Liver (tissue), 9 donors: ENCODE results near the gene PLEKHG4. TPM values are rescaled to one million over a fixed set of nuclear protein-coding genes. Genes with fewer than 3 reads are reported as not detected.

ENCODE experiments used
- DNase-seq: peaks from one replicate; pipeline ENCODE4 v3.0.0-alpha.2; 2017; ENCODE audit warnings: low spot score
- H3K27ac ChIP-seq, 2 donors: one replicate each; pipeline ENCODE4 v1.7.0; 2013; ENCODE audit warnings: inconsistent platforms in 2 of 2, low read length in 2 of 2, control low read depth in 1 of 2, low read depth in 1 of 2, mild to moderate bottlenecking in 1 of 2
- H3K27me3 ChIP-seq, 4 donors: one replicate each; pipeline versions ENCODE4 v1.6.1 to v1.7.0; 2013; ENCODE audit warnings: low read length in 3 of 4, inconsistent platforms in 1 of 4, mild to moderate bottlenecking in 1 of 4, moderate library complexity in 1 of 4; ENCODE audit not compliant: control insufficient read depth in 4 of 4, insufficient read depth in 4 of 4
- H3K36me3 ChIP-seq, 4 donors: one replicate each; pipeline versions ENCODE4 v1.6.1 to v1.7.0; 2013; ENCODE audit warnings: low read length in 3 of 4, mild to moderate bottlenecking in 3 of 4, low read depth in 1 of 4, moderate library complexity in 1 of 4; ENCODE audit not compliant: control insufficient read depth in 4 of 4, insufficient read depth in 3 of 4
- H3K4me1 ChIP-seq, 4 donors: one replicate each; pipeline versions ENCODE4 v1.6.1 to v1.7.0; 2013; ENCODE audit warnings: low read length in 3 of 4, mild to moderate bottlenecking in 3 of 4, moderate library complexity in 1 of 4; ENCODE audit not compliant: control insufficient read depth in 4 of 4, insufficient read depth in 4 of 4
- H3K4me3 ChIP-seq, 3 donors: one replicate each; pipeline versions ENCODE4 v1.6.1 to v1.7.0; 2013; ENCODE audit warnings: low read length in 3 of 3, control low read depth in 1 of 3, low read depth in 1 of 3, mild to moderate bottlenecking in 1 of 3
- H3K9ac ChIP-seq, 2 donors: one replicate each; pipeline ENCODE4 v1.7.0; 2013; ENCODE audit warnings: low read length in 2 of 2, mild to moderate bottlenecking in 2 of 2, moderate library complexity in 2 of 2, control low read depth in 1 of 2, low read depth in 1 of 2
- H3K9me3 ChIP-seq, 4 donors: one replicate each; pipeline versions ENCODE4 v1.6.1 to v1.7.0; 2013; ENCODE audit warnings: low read length in 3 of 4; ENCODE audit not compliant: control insufficient read depth in 4 of 4
- CTCF ChIP-seq: fragments of 150-350 bp; IDR thresholded peaks from 2 replicates; pipeline ENCODE4 v1.5.1; 2017; ENCODE audit warnings: improper control_type of control experiment, low read depth, low read length; ENCODE audit not compliant: missing input control
- EGR1 ChIP-seq, 2 donors: IDR thresholded peaks; 2 replicates each; pipeline ENCODE4 v1.6.1; 2016 to 2018; ENCODE audit warnings: antibody characterized with exemption in 2 of 2, low read depth in 2 of 2
- FOXA1 ChIP-seq: IDR thresholded peaks from 2 replicates; pipeline ENCODE4 v1.6.1; 2016; ENCODE audit warnings: antibody characterized with exemption
- FOXA2 ChIP-seq: IDR thresholded peaks from 2 replicates; pipeline ENCODE4 v1.6.1; 2016; ENCODE audit warnings: antibody characterized with exemption
- GABPA ChIP-seq, 2 donors: IDR thresholded peaks in 1 of 2; conservative IDR thresholded peaks in 1 of 2; 2 replicates each; pipeline ENCODE4 v1.6.1; 2016; ENCODE audit warnings: antibody characterized with exemption in 2 of 2, mild to moderate bottlenecking in 1 of 2, moderate library complexity in 1 of 2
- HNF4A ChIP-seq, 2 donors: conservative IDR thresholded peaks; 2 replicates each; pipeline ENCODE4 v1.6.1; 2016; ENCODE audit warnings: antibody characterized with exemption in 2 of 2, mild to moderate bottlenecking in 2 of 2
- JUND ChIP-seq, 2 donors: IDR thresholded peaks; 2 replicates each; pipeline ENCODE4 v1.6.1; 2016; ENCODE audit warnings: antibody characterized with exemption in 2 of 2
- NR2F2 ChIP-seq: IDR thresholded peaks from 2 replicates; pipeline ENCODE4 v1.6.1; 2016; ENCODE audit warnings: antibody characterized with exemption
- RAD21 ChIP-seq, 2 donors: IDR thresholded peaks; 2 replicates each; pipeline ENCODE4 v1.6.1; 2016; ENCODE audit warnings: antibody characterized with exemption in 2 of 2, mild to moderate bottlenecking in 2 of 2
- REST ChIP-seq: IDR thresholded peaks from 2 replicates; pipeline ENCODE4 v1.6.1; 2016; ENCODE audit warnings: antibody characterized with exemption, mild to moderate bottlenecking
- RXRA ChIP-seq, 2 donors: IDR thresholded peaks; 2 replicates each; pipeline ENCODE4 v1.6.1; 2017 to 2018; ENCODE audit warnings: antibody characterized with exemption in 2 of 2, mild to moderate bottlenecking in 1 of 2
- SP1 ChIP-seq: IDR thresholded peaks from 2 replicates; pipeline ENCODE4 v1.6.1; 2018; ENCODE audit warnings: antibody characterized with exemption, mild to moderate bottlenecking
- TAF1 ChIP-seq: conservative IDR thresholded peaks from 2 replicates; pipeline ENCODE4 v1.6.1; 2016; ENCODE audit warnings: antibody characterized with exemption, mild to moderate bottlenecking
- YY1 ChIP-seq: IDR thresholded peaks from 2 replicates; pipeline ENCODE4 v1.6.1; 2016; ENCODE audit warnings: antibody characterized with exemption, mild to moderate bottlenecking
- WGBS: extraction: QIAGEN DNeasy Blood & Tissue Kit; methylation state at CpG from one replicate; pipeline ENCODE4 v1.1.7; 2013; 5-methylcytosine and 5-hydroxymethylcytosine counted together
- polyA plus RNA-seq, 2 donors: library from polyadenylated mRNA; stranded (reverse) in 1 of 2; unstranded in 1 of 2; fragments of 200-250 nt in 1 of 2; fragments of >200 nt in 1 of 2; fragmentation: Nextera tagmentation in 1 of 2; extraction: Ambion mirVana in 1 of 2; gene quantifications; one replicate each; pipeline versions ENCODE4 v1.2.1 to v1.2.3, GENCODE V29; 2013 to 2015
- total RNA-seq, 2 donors: library from RNA; depleted of rRNA; stranded (reverse); fragments of >200 nt; gene quantifications; one replicate each; pipeline ENCODE4 v1.2.3, GENCODE V29; 2014
- TF ChIP-seq, protein P1 (sequence below): IDR thresholded peaks from 2 replicates; pipeline ENCODE4 v1.6.1; 2016; ENCODE audit warnings: antibody characterized with exemption
- TF ChIP-seq, protein P2 (sequence below): IDR thresholded peaks from 2 replicates; pipeline ENCODE4 v1.6.1; 2016; ENCODE audit warnings: antibody characterized with exemption
- donor health status: healthy.
- donor health status: healthy.
- donor health status: healthy.
- donor health status: healthy.
- donor health status: healthy.

PLEKHG4 gene
- total and polyA plus RNA-seq, 4 donors = 0.21 to 2.6 (median 0.68) TPM

DNA sequence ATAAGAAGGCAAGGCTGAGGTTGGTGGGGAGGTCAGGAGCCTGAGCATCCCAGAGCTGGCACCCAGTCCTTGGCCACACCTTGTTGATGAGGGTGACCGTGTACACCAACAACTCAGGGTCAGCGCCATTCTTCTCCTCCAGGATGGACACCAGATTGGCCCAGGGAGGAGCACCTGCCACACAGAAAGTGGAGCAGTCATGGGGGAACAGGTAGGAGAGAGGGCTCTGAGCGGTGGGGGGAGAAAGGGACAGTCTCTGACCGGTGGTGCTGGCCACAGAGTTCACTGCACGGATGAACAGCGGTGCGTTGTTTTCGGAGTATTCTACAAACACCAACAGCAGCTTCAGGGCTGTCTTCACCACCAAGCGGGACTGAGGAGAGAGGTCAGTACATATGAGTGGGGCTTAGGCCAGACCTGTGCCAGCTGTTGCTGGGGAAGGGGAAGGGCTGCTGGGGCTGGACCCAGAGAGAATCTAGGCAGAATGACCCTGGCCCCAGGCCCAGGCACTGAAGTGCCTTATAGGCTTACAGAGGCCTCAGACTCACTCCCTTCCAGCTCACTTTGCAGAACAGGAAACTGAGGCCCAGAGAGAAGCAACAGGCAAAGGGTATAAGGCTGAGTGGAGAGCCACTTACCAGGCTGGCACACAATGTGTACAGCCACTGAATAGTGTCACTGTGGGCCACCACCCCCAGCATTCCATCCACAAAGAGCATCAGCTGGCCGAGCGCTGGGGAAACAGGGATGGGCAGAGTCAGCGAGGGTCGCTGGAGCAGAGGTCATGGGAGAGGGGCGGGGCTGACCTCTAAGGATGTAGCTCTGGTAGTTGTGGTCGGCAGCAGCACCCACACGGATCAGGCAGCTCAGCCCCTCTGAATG is 41.7 kb upstream of the PLEKHG4 start:
- Histone ChIP-seq H3K27me3 (no peaks in the 10 kb centered on the region), H3K9me3 (no peaks in the 10 kb centered on the region), H3K36me3 (peaks cover 0 to 16% (median 2%) of the 10 kb centered on the region in 4 donors), H3K27ac (no peak overlapping the region), H3K4me1 (peaks cover 0 to 8% (median 4%) of the 10 kb centered on the region in 4 donors), H3K4me3 (no peak overlapping the region), H3K9ac (no peak overlapping the region)
- 83% methylated on average over 16 of the region's 16 CpGs for WGBS
- TF ChIP-seq NR2F2 (no peak), CTCF (no peak), YY1 (no peak), TAF1 (no peak), JUND (IDR thresholded peaks at IDR 0.05) (no peak), REST (no peak), SP1 (no peak), RAD21 (IDR thresholded peaks at IDR 0.05) (no peak), FOXA2 (no peak), RXRA (IDR thresholded peaks at IDR 0.05) (no peak), GABPA (IDR thresholded peaks at IDR 0.05 in 1 of 2, conservative IDR thresholded peaks at IDR 0.05 in 1 of 2) (no peak)
- TF ChIP-seq, protein P1, sequence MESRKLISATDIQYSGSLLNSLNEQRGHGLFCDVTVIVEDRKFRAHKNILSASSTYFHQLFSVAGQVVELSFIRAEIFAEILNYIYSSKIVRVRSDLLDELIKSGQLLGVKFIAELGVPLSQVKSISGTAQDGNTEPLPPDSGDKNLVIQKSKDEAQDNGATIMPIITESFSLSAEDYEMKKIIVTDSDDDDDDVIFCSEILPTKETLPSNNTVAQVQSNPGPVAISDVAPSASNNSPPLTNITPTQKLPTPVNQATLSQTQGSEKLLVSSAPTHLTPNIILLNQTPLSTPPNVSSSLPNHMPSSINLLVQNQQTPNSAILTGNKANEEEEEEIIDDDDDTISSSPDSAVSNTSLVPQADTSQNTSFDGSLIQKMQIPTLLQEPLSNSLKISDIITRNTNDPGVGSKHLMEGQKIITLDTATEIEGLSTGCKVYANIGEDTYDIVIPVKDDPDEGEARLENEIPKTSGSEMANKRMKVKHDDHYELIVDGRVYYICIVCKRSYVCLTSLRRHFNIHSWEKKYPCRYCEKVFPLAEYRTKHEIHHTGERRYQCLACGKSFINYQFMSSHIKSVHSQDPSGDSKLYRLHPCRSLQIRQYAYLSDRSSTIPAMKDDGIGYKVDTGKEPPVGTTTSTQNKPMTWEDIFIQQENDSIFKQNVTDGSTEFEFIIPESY = no peak
- no peak for DNase-seq

DNA sequence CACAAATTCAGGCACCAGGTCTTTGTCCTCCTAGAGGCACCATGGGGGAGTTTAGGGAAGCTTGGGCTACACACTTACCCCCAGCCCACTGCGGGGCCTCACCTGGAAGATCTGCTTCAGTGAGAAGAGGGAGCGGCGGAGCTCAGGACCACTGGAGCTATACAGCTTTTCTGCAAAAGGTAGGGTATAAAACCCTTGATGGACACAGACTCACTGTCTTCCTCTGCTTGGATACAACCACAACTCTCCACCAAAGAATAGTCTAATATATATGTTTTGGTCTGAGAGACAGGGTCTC is 41.1 kb upstream of the PLEKHG4 start:
- DNase-seq = no peak
- TF ChIP-seq YY1 (no peak), EGR1 (IDR thresholded peaks at IDR 0.05; ENCODE audit: low read depth in 2 of 2) (no peak), RXRA (IDR thresholded peaks at IDR 0.05) (no peak), FOXA1 (no peak), GABPA (IDR thresholded peaks at IDR 0.05 in 1 of 2, conservative IDR thresholded peaks at IDR 0.05 in 1 of 2) (no peak), SP1 (no peak), NR2F2 (no peak), HNF4A (conservative IDR thresholded peaks at IDR 0.05) (no peak)
- TF ChIP-seq, protein P2, sequence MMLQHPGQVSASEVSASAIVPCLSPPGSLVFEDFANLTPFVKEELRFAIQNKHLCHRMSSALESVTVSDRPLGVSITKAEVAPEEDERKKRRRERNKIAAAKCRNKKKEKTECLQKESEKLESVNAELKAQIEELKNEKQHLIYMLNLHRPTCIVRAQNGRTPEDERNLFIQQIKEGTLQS = no peak
- TF ChIP-seq, protein P1 = no peak
- H3K9ac ChIP-seq = no peak overlapping the region
- peaks cover 0 to 16% (median 2%) of the 10 kb centered on the region in 4 donors for H3K36me3 ChIP-seq
- H3K9me3 ChIP-seq = no peaks in the 10 kb centered on the region
- 94% methylated on average over 3 of the region's 3 CpGs for WGBS
- no peak overlapping the region for H3K4me3 ChIP-seq
- no peaks in the 10 kb centered on the region for H3K27me3 ChIP-seq
- H3K4me1 ChIP-seq = peaks cover 0 to 8% (median 4%) of the 10 kb centered on the region in 4 donors
- no peak overlapping the region for H3K27ac ChIP-seq
